Activated CD8-positive, alpha-beta T cell treated with anti-CD3 and anti-CD28 coated beads for 36 hours (primary cell): Measurements from ENCODE around the gene IL10. TPM values are rescaled to one million over a fixed set of nuclear protein-coding genes. Genes with fewer than 3 reads are reported as not detected.
"Not testable (repeated sequence)": the region's sequence is repeated elsewhere in the genome, so short reads cannot be mapped to it uniquely, and the experiment has no call there.

Experiments used
- ATAC-seq: fragments of 200-7000 bp; cut with Tn5 transposase; one replicate; pipeline ENCODE4 v1.10.0; 2021; ENCODE audit warnings: mild to moderate bottlenecking, moderate library complexity
- CTCF ChIA-PET: fragments of 350-600 bp; sonication (Branson Sonifier 250); formaldehyde crosslinking; loops from one replicate; lab custom pipeline; 2021; ENCODE audit warnings: antibody characterized with exemption; lab: Charles Lee
- POLR2A ChIA-PET: fragments of 350-600 bp; sonication (Branson Sonifier 250); formaldehyde crosslinking; loops from one replicate; lab custom pipeline; 2021; ENCODE audit warnings: antibody characterized with exemption; lab: Charles Lee
- DNase-seq: peaks from one replicate; pipeline ENCODE4 v3.0.0-alpha.2; 2020
- H3K27ac Mint-ChIP-seq: one replicate; pipeline ENCODE4 v1.8.0; 2021; ENCODE audit warnings: mild to moderate bottlenecking, mixed read lengths
- H3K27me3 Mint-ChIP-seq: one replicate; pipeline ENCODE4 v1.8.0; 2021; ENCODE audit warnings: mixed read lengths
- H3K36me3 Mint-ChIP-seq: one replicate; pipeline ENCODE4 v1.8.0; 2021; ENCODE audit warnings: low read depth, mixed read lengths
- H3K4me1 Mint-ChIP-seq: one replicate; pipeline ENCODE4 v1.8.0; 2021; ENCODE audit warnings: low read depth, mixed read lengths
- H3K4me3 Mint-ChIP-seq: one replicate; pipeline ENCODE4 v1.8.0; 2021; ENCODE audit warnings: mild to moderate bottlenecking, moderate library complexity, mixed read lengths
- H3K9me3 Mint-ChIP-seq: one replicate; pipeline ENCODE4 v1.8.0; 2021; ENCODE audit warnings: mixed read lengths
- CTCF ChIP-seq: fragments of 200-600 bp; IDR thresholded peaks from one replicate; pipeline ENCODE4 v1.8.0; 2022; ENCODE audit warnings: antibody characterized with exemption, mild to moderate bottlenecking
- intact Hi-C: fragments of 100-400 bp; cut with micrococcal nuclease; formaldehyde crosslinking; loops from one replicate; pipeline ENCODE4 v1.10.0; 2022
- total RNA-seq, 2 experiments: library from RNA; stranded (reverse); gene quantifications; one replicate each; pipeline ENCODE4 v1.2.3, GENCODE V29; 2021

The IL10 gene
- total RNA-seq, 2 experiments from 2014 or later = 0.32 TPM; not detected in 1

- CTCF ChIA-PET = interaction anchor here (1.3 to 10.0 kb wide), 4 partner anchors 25 to 150 kb away, joined by 4 to 125 read pairs (median 17); no protein-coding TSS in a partner anchor
- H3K9me3 Mint-ChIP-seq, H3K36me3 Mint-ChIP-seq, H3K27ac Mint-ChIP-seq, H3K27me3 Mint-ChIP-seq, intact Hi-C loops, ATAC-seq, DNase-seq, H3K4me3 Mint-ChIP-seq: not testable (repeated sequence)
- POLR2A ChIA-PET = interaction anchor here (0.7 to 1.9 kb wide), 3 partner anchors 8 to 1163 kb away, joined by 3 to 5 read pairs (median 3); partner anchors contain the start of gene IL19
- TF ChIP-seq CTCF = peak; percentile 41
- H3K4me1 Mint-ChIP-seq = peaks cover 34% of the 10 kb centered on the region
These were observed 9.4 kb downstream of the IL10 start for GRCh38 chr1:206762741-206763364.

- ATAC-seq (no peak), DNase-seq (no peak)
- Mint-ChIP-seq H3K27ac (peak overlapping the region; percentile 19), H3K4me1 (peaks cover 28% of the 10 kb centered on the region), H3K36me3 (no peaks in the 10 kb centered on the region), H3K27me3 (no peaks in the 10 kb centered on the region), H3K4me3 (no peak overlapping the region), H3K9me3 (peaks cover 4% of the 10 kb centered on the region)
- no peak for TF ChIP-seq CTCF
- ChIA-PET CTCF (interaction anchor here (0.9 to 6.9 kb wide), 13 partner anchors 8 to 221 kb away, joined by 3 to 54 read pairs (median 5); partner anchors contain the start of genes IL10 and IL19), POLR2A (interaction anchor here (0.6 to 1.4 kb wide), 6 partner anchors 9 to 289 kb away, joined by 3 to 4 read pairs (median 3); partner anchors contain the start of gene IL19)
- intact Hi-C loops = no loop called here
These were observed 11.0 kb downstream of the IL10 start for GRCh38 chr1:206761159-206761768.

GRCh38 chr1:206760590-206760989 is 11.7 kb downstream of the IL10 start:
- intact Hi-C loops = no loop called here
- H3K4me3 Mint-ChIP-seq = no peak overlapping the region
- CTCF ChIA-PET = interaction anchor here (0.9 to 6.9 kb wide), 12 partner anchors 8 to 97 kb away, joined by 3 to 54 read pairs (median 5); partner anchors contain the start of genes IL10 and IL19

GRCh38 chr1:206757524-206758266 is 14.6 kb downstream of the IL10 start:
- Mint-ChIP-seq H3K27ac (no peak overlapping the region), H3K27me3 (no peaks in the 10 kb centered on the region), H3K36me3 (no peaks in the 10 kb centered on the region), H3K9me3 (no peaks in the 10 kb centered on the region), H3K4me1 (peaks cover 29% of the 10 kb centered on the region), H3K4me3 (no peak overlapping the region)
- peak; percentile 92 for ATAC-seq
- ChIA-PET POLR2A (interaction anchor here (0.7 to 2.0 kb wide), 7 partner anchors 9 to 52 kb away, joined by 3 to 7 read pairs (median 4); partner anchors contain the start of gene IL19), CTCF (interaction anchor here (0.8 to 6.9 kb wide), 9 partner anchors 11 to 74 kb away, joined by 3 to 54 read pairs (median 9); partner anchors contain the start of genes IL10 and IL19)
- intact Hi-C loops = no loop called here
- peak; percentile 58 for DNase-seq
- TF ChIP-seq CTCF = no peak

More at GRCh38 chr1:206760590-206760989, 11.7 kb downstream of the IL10 start:
- DNase-seq (no peak), ATAC-seq (no peak)
- Mint-ChIP-seq H3K36me3 (no peaks in the 10 kb centered on the region), H3K9me3 (peaks cover 4% of the 10 kb centered on the region), H3K27ac (no peak overlapping the region), H3K4me1 (peaks cover 26% of the 10 kb centered on the region), H3K27me3 (no peaks in the 10 kb centered on the region)
- TF ChIP-seq CTCF = no peak
- POLR2A ChIA-PET = interaction anchor here (0.6 to 1.4 kb wide), 4 partner anchors 12 to 41 kb away, joined by 3 to 4 read pairs (median 3); no protein-coding TSS in a partner anchor
